ENCODE measurements around the gene MMP27.
"Not testable (repeated sequence)": the region's sequence is repeated elsewhere in the genome, so short reads cannot be mapped to it uniquely, and the experiment has no call there.

MMP27 gene, protein sequence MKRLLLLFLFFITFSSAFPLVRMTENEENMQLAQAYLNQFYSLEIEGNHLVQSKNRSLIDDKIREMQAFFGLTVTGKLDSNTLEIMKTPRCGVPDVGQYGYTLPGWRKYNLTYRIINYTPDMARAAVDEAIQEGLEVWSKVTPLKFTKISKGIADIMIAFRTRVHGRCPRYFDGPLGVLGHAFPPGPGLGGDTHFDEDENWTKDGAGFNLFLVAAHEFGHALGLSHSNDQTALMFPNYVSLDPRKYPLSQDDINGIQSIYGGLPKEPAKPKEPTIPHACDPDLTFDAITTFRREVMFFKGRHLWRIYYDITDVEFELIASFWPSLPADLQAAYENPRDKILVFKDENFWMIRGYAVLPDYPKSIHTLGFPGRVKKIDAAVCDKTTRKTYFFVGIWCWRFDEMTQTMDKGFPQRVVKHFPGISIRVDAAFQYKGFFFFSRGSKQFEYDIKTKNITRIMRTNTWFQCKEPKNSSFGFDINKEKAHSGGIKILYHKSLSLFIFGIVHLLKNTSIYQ

DNA sequence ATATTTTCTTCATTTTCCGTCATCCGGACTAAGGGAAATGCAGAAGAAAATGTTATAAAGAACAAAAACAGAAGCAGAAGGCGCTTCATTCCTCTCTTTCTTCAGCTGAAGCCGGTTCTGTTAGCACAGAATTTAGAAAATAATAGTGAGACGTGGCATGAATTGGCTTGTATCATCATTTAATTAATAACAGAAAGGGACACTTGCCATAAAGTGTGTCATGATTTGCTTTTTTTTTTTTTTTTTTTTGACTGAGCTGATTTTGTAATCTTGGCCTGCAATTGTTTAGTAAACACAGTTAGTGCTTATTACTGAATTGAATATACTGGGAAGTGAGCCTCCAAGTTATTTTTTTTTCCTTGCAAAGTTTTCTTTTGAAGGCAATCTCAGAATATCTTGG is at the start of gene MMP27:
MMP27 (minus strand) TSS at position 144 of the 400 bp plus-strand sequence; CDS start at position 89, 55 bp downstream.
- DNase-seq = no peak

DNA sequence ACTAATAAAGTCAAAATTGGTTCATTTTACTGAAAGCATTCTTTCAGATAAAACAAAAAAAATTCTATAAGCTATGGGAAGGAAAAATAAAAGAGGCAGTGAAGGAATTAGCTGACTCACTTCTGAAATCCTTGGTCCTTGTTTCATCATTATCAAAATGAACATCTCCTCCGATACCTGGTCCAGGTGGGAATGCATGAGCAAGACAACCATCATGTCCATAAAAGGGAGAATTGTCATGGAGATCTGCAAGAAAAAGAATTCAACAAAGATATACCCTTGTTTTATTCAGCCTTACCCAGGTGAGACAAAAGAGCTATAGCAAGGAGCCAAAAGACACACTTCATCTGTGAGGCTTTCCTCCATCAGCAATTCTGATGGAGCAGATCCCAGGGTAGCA is 47.7 kb upstream of the MMP27 start:
- no peak for DNase-seq

DNA sequence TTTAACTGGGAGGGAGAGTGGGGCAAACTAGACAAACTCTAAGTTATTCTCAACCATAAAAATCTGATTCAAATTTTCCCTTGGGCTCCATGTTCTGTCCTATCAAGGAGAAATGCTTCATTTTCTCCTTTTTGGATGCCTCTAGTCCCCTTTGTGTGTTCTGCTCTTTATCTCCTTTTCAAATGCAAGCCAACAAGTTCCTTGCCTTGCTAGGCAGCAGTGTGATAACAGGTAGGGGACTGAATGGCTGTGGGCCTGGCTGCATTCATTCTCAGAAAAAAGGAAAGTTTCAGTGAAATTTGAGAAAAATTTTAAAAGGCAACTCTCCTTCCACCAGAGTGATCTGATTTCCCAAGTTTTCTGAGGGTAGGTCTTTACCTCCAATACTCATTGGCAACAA is 46.1 kb upstream of the MMP27 start:
- no peak for DNase-seq

DNA sequence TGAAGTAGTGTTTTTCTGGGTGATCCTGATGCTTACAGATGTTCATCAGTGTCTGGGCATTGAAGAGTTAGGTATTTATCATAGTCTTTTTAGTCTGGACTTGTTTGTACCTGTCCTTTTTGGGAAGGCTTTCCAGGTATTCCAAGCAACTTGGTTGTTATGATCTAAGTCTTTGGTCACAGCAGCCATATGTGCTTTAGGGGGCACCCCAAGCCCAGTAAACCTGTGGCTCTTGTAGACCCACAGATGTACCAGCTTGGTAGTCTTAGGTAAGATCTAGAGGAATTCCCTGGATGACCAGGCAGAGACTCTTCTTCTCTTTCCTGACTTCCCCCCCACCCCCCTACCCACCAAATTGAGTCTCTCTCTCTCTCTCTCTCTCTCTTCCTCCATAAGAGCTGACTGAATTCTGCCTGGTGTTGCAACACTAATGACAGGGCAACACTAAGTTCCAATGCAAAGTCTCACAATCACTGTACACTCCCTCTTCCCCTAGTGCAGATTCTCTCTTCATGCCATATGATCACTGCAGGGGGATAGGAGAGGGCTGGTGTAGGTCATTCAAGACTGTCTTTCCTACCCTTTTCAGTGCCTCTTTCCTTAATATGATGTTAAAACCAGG is 43.6 kb upstream of the MMP27 start:
- no peak for DNase-seq

DNA sequence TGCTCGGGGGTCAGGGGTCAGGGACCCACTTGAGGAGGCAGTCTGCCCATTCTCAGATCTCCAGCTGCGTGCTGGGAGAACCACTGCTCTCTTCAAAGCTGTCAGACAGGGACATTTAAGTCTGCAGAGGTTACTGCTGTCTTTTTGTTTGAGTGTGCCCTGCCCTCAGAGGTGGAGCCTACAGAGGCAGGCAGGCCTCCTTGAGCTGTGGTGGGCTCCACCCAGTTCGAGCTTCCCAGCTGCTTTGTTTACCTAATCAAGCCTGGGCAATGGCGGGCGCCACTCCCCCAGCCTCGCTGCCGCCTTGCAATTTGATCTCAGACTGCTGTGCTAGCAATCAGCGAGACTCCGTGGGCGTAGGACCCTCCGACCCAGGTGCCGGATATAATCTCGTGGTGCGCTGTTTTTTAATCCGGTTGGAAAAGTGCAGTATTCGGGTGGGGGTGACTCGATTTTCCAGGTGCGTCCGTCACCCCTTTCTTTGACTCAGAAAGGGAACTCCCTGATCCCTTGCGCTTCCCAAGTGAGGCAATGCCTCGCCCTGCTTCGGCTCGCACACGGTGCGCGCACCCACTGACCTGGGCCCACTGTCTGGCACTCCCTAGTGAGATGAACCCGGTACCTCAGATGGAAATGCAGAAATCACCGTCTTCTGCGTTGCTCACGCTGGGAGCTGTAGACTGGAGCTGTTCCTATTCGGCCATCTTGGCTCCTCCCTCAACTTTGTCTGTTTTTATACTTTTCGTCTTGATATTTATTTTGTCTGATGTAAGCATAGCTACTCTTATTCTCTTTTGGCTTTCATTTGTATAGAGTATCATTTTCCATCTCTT is 41.4 kb upstream of the MMP27 start:
- DNase-seq = not testable (repeated sequence)

DNA sequence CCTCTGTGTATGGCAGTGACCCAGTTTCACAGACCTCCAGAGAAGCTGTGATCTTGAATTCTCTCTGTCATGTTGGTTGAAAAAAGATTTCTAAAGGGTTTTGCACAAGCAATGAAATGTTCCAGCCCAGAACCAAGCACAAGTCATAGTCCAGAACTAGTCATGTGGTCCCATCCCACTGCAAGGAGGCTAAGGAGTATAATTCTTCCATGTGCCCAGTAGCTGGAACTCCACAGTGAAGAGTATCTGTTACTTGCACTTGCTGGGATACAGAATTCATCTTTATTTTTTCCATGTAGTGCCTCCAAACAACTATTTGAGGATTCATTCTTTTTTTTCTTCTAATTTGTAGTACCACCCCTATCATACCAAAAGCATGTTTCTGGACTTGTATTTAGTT is 29.1 kb upstream of the MMP27 start:
- DNase-seq = no peak

DNA sequence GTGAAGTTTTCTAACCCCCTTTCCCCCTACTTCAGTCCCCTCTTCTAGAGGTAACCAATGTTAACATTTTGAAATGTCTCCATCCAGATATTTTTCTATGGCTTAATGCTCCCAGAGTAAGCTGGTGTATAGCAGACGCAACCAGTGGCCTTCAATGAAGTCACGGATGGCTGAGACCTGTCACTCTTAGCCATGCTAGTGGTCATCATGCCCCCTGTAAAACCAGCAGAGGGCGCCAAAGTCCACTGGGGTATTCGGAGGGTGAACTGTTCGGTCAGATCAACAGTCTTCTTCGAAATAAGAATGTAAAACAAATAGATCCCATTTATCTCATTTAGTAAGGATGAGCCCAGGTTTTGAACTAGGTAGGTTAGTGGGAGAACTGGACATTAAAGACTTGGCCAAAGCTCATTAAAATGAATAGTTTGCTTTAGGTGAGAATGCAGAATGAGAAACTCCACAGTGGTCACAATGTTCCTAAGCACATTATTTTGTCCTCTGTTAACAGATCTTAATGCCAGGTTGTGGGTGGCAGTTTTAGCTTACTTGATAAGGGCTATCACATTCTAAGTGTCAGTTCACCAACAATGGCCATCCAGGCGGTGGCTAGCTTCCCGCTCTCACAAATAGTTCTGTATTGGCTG is 27.8 kb upstream of the MMP27 start:
- peak; percentile 31 for DNase-seq

DNA sequence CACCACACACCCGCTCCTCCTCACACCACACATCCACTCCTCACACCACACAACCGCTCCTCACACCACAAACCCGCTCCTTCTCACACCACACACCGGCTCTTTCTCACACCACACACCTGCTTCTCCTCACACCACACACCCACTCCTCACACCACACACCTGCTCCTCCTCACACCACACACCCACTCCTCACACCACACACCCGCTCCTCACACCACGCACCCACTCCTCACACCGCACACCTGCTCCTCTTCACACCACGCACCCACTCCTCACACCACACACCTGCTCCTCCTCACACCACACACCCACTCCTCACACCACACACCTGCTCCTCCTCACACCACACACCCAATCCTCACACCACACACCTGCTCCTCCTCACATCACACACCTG is 25.4 kb upstream of the MMP27 start:
- DNase-seq = not testable (repeated sequence)

DNA sequence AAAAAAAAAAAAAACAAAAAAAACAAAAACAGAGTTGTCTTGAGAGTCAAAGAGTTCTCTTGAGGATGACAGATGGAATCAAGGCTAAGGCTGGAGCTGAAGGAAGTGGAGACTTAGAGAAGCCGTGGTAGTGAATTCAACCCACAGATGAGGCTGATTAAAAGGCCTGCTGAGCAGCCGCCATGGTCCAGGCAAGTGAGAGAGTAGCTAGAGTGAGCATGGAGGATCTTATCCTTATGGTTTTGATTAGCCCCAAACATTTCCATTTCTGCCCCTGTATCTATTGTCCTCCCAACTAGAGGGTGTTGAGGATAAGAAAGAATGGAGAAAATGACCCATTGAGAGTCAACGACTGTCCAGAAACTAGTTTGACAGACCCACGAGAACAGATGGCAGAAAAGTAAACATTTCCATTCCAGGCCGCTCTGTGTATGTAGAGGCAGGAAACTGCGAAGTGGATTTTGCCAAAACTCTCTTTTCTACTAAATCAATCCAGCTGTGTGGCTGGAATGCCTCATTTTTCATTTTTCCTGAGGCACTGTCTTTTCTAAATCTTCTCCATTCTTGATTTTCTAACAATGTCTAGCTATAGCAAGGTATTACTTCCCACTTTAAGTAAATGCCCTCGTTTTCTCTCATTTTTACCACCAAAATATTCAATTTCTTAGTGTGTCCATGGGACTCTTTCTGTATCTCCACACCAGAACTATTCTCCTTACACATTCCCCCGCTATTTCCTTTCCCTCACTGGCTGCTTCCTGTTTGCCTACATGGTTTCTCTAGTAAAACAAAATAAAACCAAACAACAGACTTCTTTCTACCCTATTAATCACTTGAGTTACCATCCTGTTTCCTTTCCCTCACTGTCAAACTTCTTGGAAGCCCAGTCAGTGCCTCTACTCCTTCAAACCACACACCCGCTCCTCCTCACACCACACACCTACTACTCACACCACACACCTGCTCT is 24.6 kb upstream of the MMP27 start:
- no peak for DNase-seq

DNA sequence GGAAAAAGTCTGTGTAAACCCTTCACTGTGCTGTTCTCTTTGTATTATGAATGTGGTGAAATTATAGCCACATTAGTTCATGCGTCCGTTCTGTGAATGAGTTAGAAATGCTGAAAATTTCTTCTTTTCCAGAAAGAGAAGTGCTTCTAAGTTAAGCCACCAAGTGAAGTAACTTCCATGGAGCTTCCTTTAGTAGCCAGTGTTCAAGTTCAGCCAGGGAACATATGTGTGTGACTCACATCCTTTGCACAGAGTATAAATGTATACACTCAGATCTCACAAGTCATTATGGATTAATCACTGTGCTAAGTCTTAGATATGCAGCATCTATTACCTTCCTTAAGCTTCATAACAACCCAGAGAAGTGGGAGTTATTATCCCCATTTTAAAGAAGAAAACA is 22.3 kb upstream of the MMP27 start:
- no peak for DNase-seq

DNA sequence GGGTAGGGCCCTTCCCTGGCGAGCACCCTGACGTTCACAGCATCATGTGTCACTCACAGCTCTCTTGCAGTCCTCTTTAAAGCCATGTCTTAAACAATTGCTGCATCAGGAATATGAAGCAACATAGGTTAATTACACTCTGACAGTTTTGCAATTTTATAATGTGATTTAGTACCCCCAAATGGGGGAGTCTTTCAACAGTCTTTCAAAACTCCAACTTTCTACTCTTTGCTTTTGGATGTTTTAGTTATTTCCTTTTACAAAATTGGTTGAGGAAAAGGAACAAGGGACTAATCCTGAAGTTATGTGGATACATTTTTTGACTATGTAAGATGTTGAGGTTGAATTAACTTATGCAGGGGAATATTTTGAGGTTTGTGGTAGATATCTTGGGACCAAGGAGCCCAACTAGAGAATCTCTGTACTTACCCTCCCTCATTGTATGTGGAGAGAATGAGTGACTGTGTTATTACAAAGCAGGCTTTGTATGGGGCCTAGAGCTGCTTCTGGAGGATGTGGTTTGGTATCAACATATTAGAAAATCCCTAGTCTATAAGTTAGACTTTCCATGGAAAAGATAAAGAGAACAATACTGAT is 19.4 kb upstream of the MMP27 start, which contains the start of gene MMP8:
MMP8 (minus strand) TSS at position 51 of the 597 bp plus-strand sequence. CDS start 99 bp downstream, outside the sequence.
- no peak for DNase-seq

DNA sequence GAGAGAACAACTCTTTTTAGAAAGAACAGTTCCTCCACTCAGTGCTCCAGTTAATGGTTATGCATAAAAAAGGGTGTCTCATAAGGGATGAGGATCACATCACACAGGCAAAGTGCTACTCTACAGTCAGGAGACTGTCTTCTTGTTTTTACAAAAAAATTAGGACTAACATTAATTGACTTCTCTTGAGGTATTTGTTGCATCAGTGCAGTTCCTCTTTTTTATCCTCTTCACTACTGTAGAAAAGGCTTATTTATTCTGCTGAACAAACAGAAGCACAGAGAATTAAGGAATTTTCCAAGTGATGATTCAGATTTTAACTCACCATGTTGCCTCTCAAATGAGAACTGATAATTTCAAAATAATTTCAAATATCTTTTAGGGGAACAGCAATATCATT is 17.3 kb upstream of the MMP27 start:
- DNase-seq = no peak

DNA sequence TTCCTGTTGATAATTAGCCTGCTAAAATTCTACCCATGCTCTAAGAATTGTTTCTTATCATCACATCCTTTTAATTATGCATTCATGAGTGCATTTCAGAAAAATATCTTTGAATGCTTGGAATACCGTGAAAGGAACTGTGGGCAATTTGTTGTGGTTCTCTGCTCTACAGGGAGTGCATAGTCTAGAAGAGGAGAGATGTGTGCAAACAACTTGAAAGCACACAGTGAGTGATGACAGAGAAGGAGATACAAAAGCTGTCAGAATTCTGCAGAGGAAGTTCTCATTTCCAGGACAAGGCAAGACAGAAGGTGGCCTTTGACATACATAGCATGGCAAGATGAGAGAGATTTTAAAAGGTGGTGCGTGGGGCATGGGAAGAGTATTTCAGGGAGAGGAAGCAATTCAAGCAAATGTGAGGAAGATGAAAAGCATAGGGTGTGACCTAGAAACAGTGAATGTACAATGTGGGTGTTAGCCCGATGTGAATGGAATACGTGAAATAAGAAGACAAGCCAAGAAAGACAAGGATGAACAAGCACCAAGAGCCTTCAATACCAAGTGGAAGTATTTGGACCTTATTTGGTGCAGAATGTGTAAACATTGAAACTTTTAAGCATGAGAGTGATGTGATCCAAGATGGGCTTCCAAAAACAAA is 14.2 kb upstream of the MMP27 start:
- DNase-seq = no peak

DNA sequence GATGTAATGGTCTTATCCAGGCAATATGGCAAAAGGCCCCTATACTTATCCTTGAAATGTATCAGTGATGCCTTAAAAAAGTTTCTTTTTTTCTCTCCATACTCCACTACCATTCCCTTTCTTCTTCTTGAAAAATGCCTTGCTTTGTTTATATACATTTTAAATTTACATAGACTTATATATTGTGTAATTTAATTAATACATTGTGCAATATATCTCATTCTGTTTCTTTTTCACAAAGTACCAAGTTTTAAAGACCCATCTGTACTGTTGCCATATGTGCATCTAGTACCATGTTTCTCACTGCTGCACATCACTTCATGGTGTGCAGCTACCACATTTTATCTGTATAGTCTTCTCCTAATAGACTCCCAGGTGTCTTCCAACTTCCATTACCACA is 11.7 kb upstream of the MMP27 start:
- no peak for DNase-seq

DNA sequence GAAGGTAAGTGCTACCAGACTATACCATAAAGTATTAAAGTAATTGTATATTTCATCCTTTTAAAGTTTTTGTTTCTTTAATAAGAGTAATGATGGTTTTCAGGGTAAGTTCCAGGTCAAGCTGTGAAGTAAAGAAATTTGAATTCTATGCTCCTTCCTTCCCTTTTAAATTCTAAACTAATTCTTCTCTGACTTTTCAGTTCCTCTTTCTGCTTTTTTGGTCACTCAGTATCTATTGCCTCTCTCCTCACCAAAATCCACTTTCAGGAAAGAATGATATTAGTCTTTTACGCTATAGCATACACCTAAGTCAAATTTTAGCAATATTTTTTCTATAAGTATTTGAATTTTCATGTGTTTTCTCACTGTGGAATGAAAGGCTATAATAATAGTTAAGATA is 11.0 kb upstream of the MMP27 start:
- no peak for DNase-seq

DNA sequence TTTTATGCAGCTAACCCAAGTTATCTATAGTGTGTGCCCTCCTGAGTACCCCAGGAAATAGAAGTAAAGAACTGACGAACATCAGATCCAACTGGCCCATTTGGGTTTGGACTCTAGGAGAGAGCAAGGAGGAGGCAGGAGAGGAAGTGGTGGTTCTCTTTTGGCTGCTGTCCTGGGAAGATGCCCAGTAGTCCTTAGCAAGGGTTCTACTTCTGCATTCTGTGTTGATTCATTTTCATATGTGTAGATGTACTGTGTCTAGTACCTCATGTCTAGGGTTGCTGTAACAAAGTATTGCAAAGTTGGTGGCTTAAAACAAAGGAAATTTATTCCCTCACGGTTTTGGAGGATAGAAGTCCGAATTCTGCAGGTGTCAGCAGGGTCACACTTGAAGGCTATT is 6.6 kb upstream of the MMP27 start:
- no peak for DNase-seq

DNA sequence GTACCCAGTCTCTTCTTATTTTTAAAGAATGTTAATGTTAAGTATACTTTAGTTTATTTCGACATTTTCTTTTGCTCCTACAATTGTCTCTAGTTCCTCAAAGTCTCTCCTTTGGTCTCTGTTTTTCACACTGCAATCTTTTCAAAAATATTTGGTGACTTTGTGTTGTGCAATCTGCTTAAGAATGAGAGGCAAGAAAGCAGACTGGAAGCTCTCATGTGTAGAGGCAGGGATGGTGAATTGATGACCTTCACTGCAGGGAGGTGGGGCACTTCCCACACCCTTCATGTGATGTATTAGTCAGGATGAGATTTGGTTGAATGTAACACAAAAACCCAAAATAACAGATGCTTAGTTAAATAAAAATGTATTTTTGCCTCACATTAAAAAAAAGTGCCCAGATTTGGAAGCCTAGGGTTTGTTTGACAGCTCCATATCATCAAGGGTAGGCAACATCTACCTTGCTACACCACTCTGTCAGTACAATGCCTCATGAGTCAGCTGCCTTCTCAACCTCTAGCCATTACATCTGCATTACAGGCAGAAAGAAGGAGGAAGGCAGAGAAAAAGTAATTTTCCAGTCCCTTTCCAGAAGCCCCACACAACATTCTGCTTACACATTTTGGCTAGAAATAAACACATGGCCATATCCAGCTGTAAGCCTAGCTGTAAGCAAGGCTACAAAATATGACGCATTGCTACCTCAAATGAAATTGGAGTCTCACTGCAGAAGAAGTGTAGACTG is 3.8 kb upstream of the MMP27 start:
- DNase-seq = no peak

DNA sequence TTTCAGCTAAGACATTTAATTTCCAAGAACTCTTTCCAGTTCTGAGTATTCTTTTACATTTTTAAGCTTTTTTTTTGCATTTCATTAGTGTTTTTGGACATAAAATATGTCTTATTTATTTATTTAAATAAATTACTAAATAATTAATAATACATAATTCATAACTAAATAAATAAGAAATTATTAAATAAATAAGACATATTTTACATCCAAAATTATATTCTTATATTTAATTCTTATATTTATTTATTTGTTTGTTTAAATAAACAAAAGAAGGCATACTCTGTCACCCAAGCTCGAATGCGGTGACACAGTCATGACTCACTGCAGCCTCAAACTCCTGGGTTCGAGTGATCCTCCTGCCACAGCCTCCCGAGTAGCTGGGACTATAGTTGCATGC is 3.1 kb upstream of the MMP27 start:
- no peak for DNase-seq

DNA sequence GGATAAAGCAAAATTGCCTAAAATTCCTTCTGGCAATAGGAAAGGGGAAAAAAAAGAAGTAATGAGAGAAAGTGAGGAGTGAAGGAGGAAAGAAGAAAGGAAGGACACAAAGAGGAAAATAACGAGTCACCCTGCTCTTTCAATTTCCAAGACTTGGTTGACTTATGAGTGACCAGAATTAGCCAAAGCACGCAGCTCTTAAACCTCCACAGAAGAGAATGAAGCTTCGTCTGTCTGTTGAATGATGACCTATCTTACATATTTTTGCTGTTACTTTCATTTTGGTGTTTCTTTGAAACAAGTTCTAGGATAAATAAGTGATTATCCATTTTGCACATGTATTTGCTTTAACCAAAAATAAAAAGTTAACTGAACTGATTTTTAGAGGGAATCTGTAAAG is 728 bp downstream of the MMP27 start:
- DNase-seq = no peak
